Liver (tissue), 3 donors: ENCODE measurements around the gene GPC3.

Experiments
- EGR1 ChIP-seq, 2 donors: IDR thresholded peaks; 2 replicates each; pipeline ENCODE4 v1.6.1; 2016 to 2018; ENCODE audit warnings: antibody characterized with exemption in 2 of 2, low read depth in 2 of 2
- FOXA1 ChIP-seq: IDR thresholded peaks from 2 replicates; pipeline ENCODE4 v1.6.1; 2016; ENCODE audit warnings: antibody characterized with exemption
- HNF4A ChIP-seq, 2 donors: conservative IDR thresholded peaks; 2 replicates each; pipeline ENCODE4 v1.6.1; 2016; ENCODE audit warnings: antibody characterized with exemption in 2 of 2, mild to moderate bottlenecking in 2 of 2
- JUND ChIP-seq, 2 donors: IDR thresholded peaks; 2 replicates each; pipeline ENCODE4 v1.6.1; 2016; ENCODE audit warnings: antibody characterized with exemption in 2 of 2
- TAF1 ChIP-seq: conservative IDR thresholded peaks from 2 replicates; pipeline ENCODE4 v1.6.1; 2016; ENCODE audit warnings: antibody characterized with exemption, mild to moderate bottlenecking
- TF ChIP-seq, protein P1 (sequence below): IDR thresholded peaks from 2 replicates; pipeline ENCODE4 v1.6.1; 2016; ENCODE audit warnings: antibody characterized with exemption
- TF ChIP-seq, protein P2 (sequence below): fragments of 150-350 bp; IDR thresholded peaks from 2 replicates; pipeline ENCODE4 v1.5.1; 2017; ENCODE audit warnings: improper control_type of control experiment, low read depth, low read length; ENCODE audit not compliant: missing input control
- TF ChIP-seq, protein P3 (sequence below): IDR thresholded peaks from 2 replicates; pipeline ENCODE4 v1.6.1; 2016; ENCODE audit warnings: antibody characterized with exemption
- donor health status: healthy.
- donor health status: healthy.

DNA sequence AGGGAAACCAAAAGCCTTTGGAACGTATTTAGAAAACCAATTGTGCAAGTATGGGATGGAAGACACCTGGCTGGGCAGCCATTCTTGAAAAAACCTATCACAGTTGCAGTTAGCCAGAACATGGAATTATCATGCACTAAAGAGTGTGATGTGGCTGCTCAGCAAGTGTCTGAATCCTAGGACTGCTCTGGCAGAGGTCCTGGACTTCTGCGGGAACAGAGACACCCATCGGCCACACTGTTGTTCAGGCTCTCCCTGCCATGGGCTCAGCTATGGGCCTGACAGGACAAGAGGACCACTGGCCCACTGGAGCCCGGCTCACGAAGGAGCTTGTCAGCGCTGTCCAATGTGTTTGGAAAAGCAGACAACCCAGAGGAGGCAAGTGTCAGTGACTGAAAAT is 454.4 kb downstream of the GPC3 start:
- TF ChIP-seq, protein P1, sequence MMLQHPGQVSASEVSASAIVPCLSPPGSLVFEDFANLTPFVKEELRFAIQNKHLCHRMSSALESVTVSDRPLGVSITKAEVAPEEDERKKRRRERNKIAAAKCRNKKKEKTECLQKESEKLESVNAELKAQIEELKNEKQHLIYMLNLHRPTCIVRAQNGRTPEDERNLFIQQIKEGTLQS, result no peak
- TF ChIP-seq, protein P2, sequence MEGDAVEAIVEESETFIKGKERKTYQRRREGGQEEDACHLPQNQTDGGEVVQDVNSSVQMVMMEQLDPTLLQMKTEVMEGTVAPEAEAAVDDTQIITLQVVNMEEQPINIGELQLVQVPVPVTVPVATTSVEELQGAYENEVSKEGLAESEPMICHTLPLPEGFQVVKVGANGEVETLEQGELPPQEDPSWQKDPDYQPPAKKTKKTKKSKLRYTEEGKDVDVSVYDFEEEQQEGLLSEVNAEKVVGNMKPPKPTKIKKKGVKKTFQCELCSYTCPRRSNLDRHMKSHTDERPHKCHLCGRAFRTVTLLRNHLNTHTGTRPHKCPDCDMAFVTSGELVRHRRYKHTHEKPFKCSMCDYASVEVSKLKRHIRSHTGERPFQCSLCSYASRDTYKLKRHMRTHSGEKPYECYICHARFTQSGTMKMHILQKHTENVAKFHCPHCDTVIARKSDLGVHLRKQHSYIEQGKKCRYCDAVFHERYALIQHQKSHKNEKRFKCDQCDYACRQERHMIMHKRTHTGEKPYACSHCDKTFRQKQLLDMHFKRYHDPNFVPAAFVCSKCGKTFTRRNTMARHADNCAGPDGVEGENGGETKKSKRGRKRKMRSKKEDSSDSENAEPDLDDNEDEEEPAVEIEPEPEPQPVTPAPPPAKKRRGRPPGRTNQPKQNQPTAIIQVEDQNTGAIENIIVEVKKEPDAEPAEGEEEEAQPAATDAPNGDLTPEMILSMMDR, result no peak
- TF ChIP-seq HNF4A (conservative IDR thresholded peaks at IDR 0.05), result no peak
- TF ChIP-seq TAF1, result no peak
- no peak for TF ChIP-seq JUND (IDR thresholded peaks at IDR 0.05)
- TF ChIP-seq, protein P3, sequence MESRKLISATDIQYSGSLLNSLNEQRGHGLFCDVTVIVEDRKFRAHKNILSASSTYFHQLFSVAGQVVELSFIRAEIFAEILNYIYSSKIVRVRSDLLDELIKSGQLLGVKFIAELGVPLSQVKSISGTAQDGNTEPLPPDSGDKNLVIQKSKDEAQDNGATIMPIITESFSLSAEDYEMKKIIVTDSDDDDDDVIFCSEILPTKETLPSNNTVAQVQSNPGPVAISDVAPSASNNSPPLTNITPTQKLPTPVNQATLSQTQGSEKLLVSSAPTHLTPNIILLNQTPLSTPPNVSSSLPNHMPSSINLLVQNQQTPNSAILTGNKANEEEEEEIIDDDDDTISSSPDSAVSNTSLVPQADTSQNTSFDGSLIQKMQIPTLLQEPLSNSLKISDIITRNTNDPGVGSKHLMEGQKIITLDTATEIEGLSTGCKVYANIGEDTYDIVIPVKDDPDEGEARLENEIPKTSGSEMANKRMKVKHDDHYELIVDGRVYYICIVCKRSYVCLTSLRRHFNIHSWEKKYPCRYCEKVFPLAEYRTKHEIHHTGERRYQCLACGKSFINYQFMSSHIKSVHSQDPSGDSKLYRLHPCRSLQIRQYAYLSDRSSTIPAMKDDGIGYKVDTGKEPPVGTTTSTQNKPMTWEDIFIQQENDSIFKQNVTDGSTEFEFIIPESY, result no peak
- TF ChIP-seq EGR1 (IDR thresholded peaks at IDR 0.05; ENCODE audit: low read depth in 2 of 2), result no peak
- TF ChIP-seq FOXA1, result no peak
